GM21367 (cell line): Measurements from ENCODE around the gene KCNV2.

Experiments
- ATAC-seq: cut with Tn5 transposase; IDR thresholded peaks from one replicate; pipeline ENCODE4 v1.9.1; 2021; ENCODE audit not compliant: unreplicated experiment

KCNV2 gene

GRCh38 chr9:2718698-2719033 lies 1.4 kb downstream of the KCNV2 start:
- ATAC-seq, result no peak

- ATAC-seq, result no peak
Measured at GRCh38 chr9:2720179-2720654, 2.9 kb downstream of the KCNV2 start.

GRCh38 chr9:2722715-2723114 lies 5.4 kb downstream of the KCNV2 start:
- no peak for ATAC-seq

- no peak for ATAC-seq
Measured at GRCh38 chr9:2723376-2724065, 6.2 kb downstream of the KCNV2 start.

- ATAC-seq, result no peak
Measured at GRCh38 chr9:2725126-2725525, 7.8 kb downstream of the KCNV2 start.

GRCh38 chr9:2725898-2726649 lies 8.8 kb downstream of the KCNV2 start:
- no peak for ATAC-seq

GRCh38 chr9:2726650-2727340 lies 9.5 kb downstream of the KCNV2 start:
- no peak for ATAC-seq

- ATAC-seq, result no peak
Measured at GRCh38 chr9:2727374-2727773, 10.1 kb downstream of the KCNV2 start.

GRCh38 chr9:2727966-2728613 lies 10.8 kb downstream of the KCNV2 start:
- ATAC-seq, result peak; percentile 85

- ATAC-seq, result no peak
Measured at GRCh38 chr9:2729003-2729402, 11.7 kb downstream of the KCNV2 start.

- ATAC-seq, result no peak
Measured at GRCh38 chr9:2729721-2730120, 12.4 kb downstream of the KCNV2 start.

- ATAC-seq, result no peak
Measured at GRCh38 chr9:2730971-2731370, 13.7 kb downstream of the KCNV2 start.

- ATAC-seq, result no peak
Measured at GRCh38 chr9:2732492-2732891, 15.2 kb downstream of the KCNV2 start.

- ATAC-seq, result no peak
Measured at GRCh38 chr9:2740616-2741015, 23.3 kb downstream of the KCNV2 start.

- ATAC-seq, result no peak
Measured at GRCh38 chr9:2741441-2742158, 24.3 kb downstream of the KCNV2 start.

- no peak for ATAC-seq
Measured at GRCh38 chr9:2742214-2742613, 24.9 kb downstream of the KCNV2 start.

GRCh38 chr9:2743937-2744529 lies 26.7 kb downstream of the KCNV2 start:
- no peak for ATAC-seq

- no peak for ATAC-seq
Measured at GRCh38 chr9:2745560-2746380, 28.5 kb downstream of the KCNV2 start.

GRCh38 chr9:2749485-2749884 lies 32.2 kb downstream of the KCNV2 start:
- ATAC-seq, result no peak

- ATAC-seq, result no peak
Measured at GRCh38 chr9:2755285-2755684, 38.0 kb downstream of the KCNV2 start.
